A549 treated with Mapracorat at 1 μM for 4 hours (cell line): Measurements from ENCODE around the gene MYCBPAP. TPM values are rescaled to one million over a fixed set of nuclear protein-coding genes. Genes with fewer than 3 reads are reported as not detected.

Experiments used
- total RNA-seq: library from RNA; stranded (reverse); fragments of 200-300 nt; extraction: Qiagen RNA extraction; gene quantifications from 5 replicates; pipeline ENCODE4 v1.2.3, GENCODE V29; 2022

Gene MYCBPAP
- 0.32 to 1.2 TPM (median 0.84 TPM) in 5 replicates for total RNA-seq

DNA sequence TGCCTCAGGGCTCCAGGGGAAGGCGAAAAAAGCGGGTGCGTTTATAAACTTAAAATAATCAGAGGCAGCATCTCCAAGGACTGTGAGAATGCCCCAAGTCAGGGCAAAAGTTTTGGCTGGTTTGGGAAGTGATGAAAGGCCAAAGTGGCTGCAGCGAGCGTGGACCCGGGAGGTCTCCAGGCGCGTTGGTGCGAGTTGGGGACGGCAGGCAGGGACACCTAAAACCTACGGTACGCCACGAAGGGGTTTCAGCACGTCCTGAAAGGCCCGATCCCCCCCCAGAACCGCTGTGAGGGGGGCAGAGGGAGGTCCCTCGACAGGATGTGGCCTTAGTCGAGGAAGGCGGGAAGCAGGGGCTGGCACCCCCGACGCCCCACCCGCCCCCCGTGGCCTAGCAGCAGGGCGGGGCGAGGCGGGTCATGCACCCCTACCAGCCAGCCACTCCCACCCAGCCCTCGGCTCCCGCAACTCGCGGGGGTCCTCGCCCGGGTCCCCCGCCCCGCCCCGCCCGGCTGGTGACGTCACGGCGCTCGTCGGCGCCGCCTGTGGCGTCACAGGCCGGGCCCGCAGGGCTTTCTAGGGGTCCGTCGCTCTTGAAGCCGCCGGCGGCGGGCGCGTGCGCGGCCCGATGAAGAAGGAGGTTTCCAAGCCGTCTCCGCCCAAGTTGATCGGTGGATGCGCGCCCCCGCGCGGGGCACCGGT is at the start of gene MYCBPAP:
MYCBPAP (plus strand) TSS at position 569 of the 702 bp plus-strand sequence. CDS start 236 bp downstream, outside the sequence.

DNA sequence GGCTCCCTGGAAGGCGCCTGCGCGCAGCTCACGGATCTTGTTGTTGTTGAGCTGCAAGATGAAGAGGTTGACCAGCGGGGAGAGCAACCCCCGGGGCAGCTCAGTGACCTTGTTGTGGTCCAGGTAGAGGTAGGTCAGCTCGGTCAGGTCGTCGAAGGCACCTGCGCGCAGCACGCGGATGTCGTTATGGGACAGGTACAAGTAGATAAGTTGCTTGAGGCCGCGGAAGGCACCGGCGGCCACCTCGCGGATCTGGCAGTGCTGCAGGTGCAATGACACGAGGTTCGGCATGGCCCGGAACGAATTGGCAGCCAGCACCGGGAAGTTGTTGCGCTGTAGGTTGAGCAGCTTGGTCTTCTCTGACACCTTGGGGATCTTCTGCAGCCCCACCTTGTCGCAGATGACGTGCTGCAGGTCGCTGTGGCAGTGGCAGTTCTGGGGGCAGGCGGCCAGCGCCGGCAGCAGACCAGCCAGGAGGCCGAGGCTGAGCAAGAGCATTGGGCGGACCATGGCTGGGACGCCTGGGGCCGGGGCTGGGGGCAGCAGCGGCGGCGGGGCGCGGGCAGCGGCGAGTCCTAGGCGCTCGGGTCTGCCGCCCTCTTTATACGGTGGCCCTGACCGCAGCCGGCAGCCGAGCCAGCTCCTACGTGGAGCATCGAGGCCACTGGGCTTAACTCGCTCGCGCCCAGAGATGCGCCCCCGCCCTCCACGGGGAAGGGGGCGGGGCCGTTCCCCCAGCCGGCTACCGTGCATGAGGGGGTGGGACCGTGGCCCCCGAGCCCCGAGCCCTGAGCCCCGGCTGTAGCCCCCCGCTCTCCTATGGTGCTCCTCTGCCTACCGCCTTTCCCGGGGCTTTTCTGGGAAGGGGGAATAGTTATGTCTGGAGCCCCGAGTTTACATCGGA is 39.7 kb upstream of the MYCBPAP start, which contains the start of gene CHAD:
CHAD (minus strand) TSS at position 577 of the 904 bp plus-strand sequence; CDS start at position 510, 67 bp downstream.

GRCh38 chr17:50478391-50479381 is 29.6 kb upstream of the MYCBPAP start, which contains the start of gene RSAD1:
TSS of gene RSAD1 (plus strand) at chr17:50478860. CDS start at chr17:50478885, 25 bp downstream.

GRCh38 chr17:50532452-50533024 is 24.3 kb downstream of the MYCBPAP start, which contains the start of gene EPN3:
TSS of gene EPN3 (plus strand) at chr17:50532735. CDS start at chr17:50536557, 3,822 bp downstream.

DNA sequence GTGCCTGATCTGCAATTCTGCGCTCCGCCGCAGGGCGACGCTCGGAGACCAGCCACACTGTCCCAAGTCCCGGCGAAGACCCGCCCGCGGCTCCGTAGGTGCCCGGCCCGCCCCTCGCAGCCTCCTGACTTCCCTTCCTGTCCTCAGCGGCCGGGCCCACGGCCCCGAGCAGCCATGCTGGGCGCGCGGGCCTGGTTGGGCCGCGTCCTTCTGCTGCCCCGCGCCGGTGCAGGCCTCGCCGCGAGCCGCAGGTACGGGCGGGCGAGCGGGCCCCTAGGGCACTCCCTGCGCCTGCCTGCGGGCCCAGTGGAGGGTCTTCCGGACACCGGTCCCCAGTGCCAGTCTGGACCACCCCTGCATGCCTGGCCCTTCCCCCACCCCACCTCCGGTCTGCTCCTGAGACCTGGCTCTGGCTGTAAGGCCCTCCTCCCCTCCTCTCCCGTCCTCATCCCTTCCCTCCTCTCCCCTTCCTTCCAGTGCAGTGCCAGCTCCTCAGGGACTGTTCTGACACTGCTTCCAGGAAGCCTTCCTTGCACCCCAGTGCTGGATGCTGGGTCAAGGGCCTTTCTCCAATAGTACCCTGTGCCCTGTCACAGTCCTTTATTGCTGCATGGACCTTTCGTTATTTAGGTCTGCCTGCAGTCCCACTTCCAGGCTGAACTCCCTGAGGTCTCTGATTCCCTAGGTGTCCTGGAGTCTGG is 38.9 kb downstream of the MYCBPAP start, which contains the start of gene SPATA20:
SPATA20 (plus strand) TSS at position 140 of the 701 bp plus-strand sequence; CDS start at position 175, 35 bp downstream.

DNA sequence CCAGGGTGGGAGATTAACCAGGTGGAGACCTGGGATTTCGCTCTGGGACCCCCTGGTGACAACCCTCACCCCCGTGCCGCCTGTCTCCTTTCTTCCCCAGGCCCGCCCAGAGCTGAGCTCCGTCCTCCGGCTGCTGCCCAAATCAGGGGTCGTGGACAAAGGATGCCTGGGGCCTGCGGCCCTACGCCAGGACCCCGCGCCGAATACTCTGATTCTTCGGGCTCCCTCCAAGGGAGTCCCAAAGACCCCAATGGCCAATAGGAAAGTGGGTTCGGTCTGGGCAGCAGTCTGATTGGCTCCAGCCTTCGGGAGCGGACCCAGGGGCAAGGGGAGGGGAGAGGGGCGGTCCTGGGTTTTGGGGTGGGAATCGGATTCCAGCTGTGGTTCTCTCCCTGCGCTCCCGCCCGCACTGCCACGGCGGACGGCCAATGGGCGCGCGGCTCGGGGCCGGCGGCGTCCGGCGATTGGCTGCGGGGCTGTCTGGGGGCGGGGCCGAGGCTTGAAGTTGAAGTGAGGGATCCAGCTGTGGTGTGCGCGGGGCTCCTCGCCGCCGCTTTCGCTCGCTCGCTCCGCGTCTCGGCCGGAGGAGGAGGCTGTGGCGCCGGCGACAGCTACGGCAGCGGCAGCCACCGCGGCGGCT is 52.1 kb downstream of the MYCBPAP start, which contains the start of gene CACNA1G:
CACNA1G (plus strand) TSS at position 531 of the 640 bp plus-strand sequence. CDS start 745 bp downstream, outside the sequence.

Other genes with a start within 250 kb of the MYCBPAP start
- 16.2 to 21.1 TPM (median 18.5 TPM) in 5 replicates for gene TMEM92, start 234.0 kb upstream of the MYCBPAP start, total RNA-seq
- 17.7 to 24.3 TPM (median 20.9 TPM) in 5 replicates for gene XYLT2, start 162.3 kb upstream of the MYCBPAP start, total RNA-seq
- gene MRPL27, start 135.3 kb upstream of the MYCBPAP start, total RNA-seq = 132 to 166 TPM (median 145 TPM) in 5 replicates
- gene EME1, start 135.2 kb upstream of the MYCBPAP start, total RNA-seq = 14.5 to 16.8 TPM (median 14.9 TPM) in 5 replicates
- gene LRRC59, start 110.9 kb upstream of the MYCBPAP start, total RNA-seq = 233 to 241 TPM (median 239 TPM) in 5 replicates
- 9.1 to 14.9 TPM (median 12.5 TPM) in 5 replicates for gene ACSF2, start 82.2 kb upstream of the MYCBPAP start, total RNA-seq
- not detected in 5 replicates for gene CHAD, start 39.6 kb upstream of the MYCBPAP start, total RNA-seq
- gene RSAD1, start 29.6 kb upstream of the MYCBPAP start, total RNA-seq = 25.7 to 34.8 TPM (median 32.4 TPM) in 5 replicates
- gene EPN3, start 24.3 kb downstream of the MYCBPAP start, total RNA-seq = 0.13 to 0.29 TPM (median 0.19 TPM) in 5 replicates
- gene SPATA20, start 38.7 kb downstream of the MYCBPAP start, total RNA-seq = 65.4 to 88.3 TPM (median 83.2 TPM) in 5 replicates
- gene CACNA1G, start 52.3 kb downstream of the MYCBPAP start, total RNA-seq = 2.7 to 4.6 TPM (median 4.1 TPM) in 5 replicates
- gene ABCC3, start 126.4 kb downstream of the MYCBPAP start, total RNA-seq = 115 to 150 TPM (median 131 TPM) in 5 replicates
- gene ANKRD40, start 199.5 kb downstream of the MYCBPAP start, total RNA-seq = 47.0 to 48.9 TPM (median 48.5 TPM) in 5 replicates
- gene LUC7L3, start 211.2 kb downstream of the MYCBPAP start, total RNA-seq = 71.6 to 106 TPM (median 88.4 TPM) in 5 replicates